Gastroesophageal sphincter (tissue), 3 donors: ENCODE data around the gene SFSWAP.

Source experiments
- EP300 ChIP-seq: sonication (generic); formaldehyde crosslinking; IDR thresholded peaks from one replicate; pipeline ENCODE4 v1.6.1; 2017; ENCODE audit warnings: antibody characterized with exemption, mild to moderate bottlenecking
- POLR2A ChIP-seq, 2 donors: fragments of 450-650 bp; IDR thresholded peaks; one replicate each; pipeline ENCODE4 v1.6.1; 2017; ENCODE audit warnings: antibody characterized with exemption in 2 of 2, mild to moderate bottlenecking in 2 of 2, moderate library complexity in 1 of 2
- POLR2AphosphoS5 ChIP-seq: sonication (generic); formaldehyde crosslinking; IDR thresholded peaks from one replicate; pipeline ENCODE4 v1.6.1; 2017; ENCODE audit warnings: antibody characterized with exemption
- TF ChIP-seq, protein P1 (sequence below), 4 experiments: fragments of 200-600 bp in 2 of 4; fragments of 450-650 bp in 2 of 4; sonication (generic) in 1 of 4; IDR thresholded peaks; one replicate each; pipeline ENCODE4 v1.5.1; 2017 to 2019; ENCODE audit warnings: antibody characterized with exemption in 4 of 4, mild to moderate bottlenecking in 2 of 4, moderate library complexity in 2 of 4

DNA sequence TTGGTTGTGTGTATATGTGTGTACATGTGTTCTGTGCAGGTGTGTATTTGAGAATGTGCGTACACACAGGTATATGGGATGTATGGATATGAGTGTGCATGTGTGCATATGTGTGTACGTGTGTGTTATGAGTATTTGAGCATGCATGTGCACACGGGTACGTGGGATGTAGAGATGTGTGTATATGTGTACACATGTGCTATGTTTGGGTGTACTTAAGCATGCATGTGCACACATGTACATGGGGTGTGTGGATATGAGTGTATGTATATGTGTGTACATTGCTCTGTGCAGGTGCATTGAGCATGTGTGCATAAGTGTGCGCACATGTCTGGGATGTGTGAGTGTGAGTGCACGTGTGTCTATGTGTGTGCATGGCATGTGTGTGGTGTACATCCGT lies 34.3 kb upstream of the SFSWAP start:
- TF ChIP-seq POLR2A (IDR thresholded peaks at IDR 0.05) (no peak), EP300 (no peak), POLR2AphosphoS5 (no peak)
- TF ChIP-seq, protein P1, sequence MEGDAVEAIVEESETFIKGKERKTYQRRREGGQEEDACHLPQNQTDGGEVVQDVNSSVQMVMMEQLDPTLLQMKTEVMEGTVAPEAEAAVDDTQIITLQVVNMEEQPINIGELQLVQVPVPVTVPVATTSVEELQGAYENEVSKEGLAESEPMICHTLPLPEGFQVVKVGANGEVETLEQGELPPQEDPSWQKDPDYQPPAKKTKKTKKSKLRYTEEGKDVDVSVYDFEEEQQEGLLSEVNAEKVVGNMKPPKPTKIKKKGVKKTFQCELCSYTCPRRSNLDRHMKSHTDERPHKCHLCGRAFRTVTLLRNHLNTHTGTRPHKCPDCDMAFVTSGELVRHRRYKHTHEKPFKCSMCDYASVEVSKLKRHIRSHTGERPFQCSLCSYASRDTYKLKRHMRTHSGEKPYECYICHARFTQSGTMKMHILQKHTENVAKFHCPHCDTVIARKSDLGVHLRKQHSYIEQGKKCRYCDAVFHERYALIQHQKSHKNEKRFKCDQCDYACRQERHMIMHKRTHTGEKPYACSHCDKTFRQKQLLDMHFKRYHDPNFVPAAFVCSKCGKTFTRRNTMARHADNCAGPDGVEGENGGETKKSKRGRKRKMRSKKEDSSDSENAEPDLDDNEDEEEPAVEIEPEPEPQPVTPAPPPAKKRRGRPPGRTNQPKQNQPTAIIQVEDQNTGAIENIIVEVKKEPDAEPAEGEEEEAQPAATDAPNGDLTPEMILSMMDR (IDR thresholded peaks at IDR 0.05): no peak
